HG03066 (cell line): ENCODE results near the gene LAMB4.
A peak's percentile ranks its signal among the peaks of the same experiment; 100 is the strongest.

Experiments
- ATAC-seq: cut with Tn5 transposase; IDR thresholded peaks from one replicate; pipeline ENCODE4 v1.9.1; 2021; ENCODE audit warnings: low read depth; ENCODE audit not compliant: unreplicated experiment

The LAMB4 gene

GRCh38 chr7:108142675-108143259, 12.6 kb upstream of the LAMB4 start:
- ATAC-seq, result no peak

- ATAC-seq, result no peak
These were observed 12.0 kb upstream of the LAMB4 start for GRCh38 chr7:108142180-108142579.

GRCh38 chr7:108140671-108141070, 10.5 kb upstream of the LAMB4 start:
- ATAC-seq, result no peak

GRCh38 chr7:108138911-108139310, 8.8 kb upstream of the LAMB4 start:
- ATAC-seq, result no peak

- no peak for ATAC-seq
These were observed 7.8 kb upstream of the LAMB4 start for GRCh38 chr7:108137993-108138392.

- no peak for ATAC-seq
These were observed 6.9 kb upstream of the LAMB4 start for GRCh38 chr7:108137040-108137439.

GRCh38 chr7:108136191-108136688, 6.1 kb upstream of the LAMB4 start:
- peak; percentile 37 for ATAC-seq

- ATAC-seq, result peak; percentile 95
These were observed 5.5 kb upstream of the LAMB4 start for GRCh38 chr7:108135446-108136190.

GRCh38 chr7:108134486-108134885, 4.3 kb upstream of the LAMB4 start:
- no peak for ATAC-seq

- no peak for ATAC-seq
These were observed 2.5 kb upstream of the LAMB4 start for GRCh38 chr7:108132551-108133265.

GRCh38 chr7:108129018-108129965, 869 bp downstream of the LAMB4 start:
- no peak for ATAC-seq

- no peak for ATAC-seq
These were observed 1.6 kb downstream of the LAMB4 start for GRCh38 chr7:108128514-108128913.

GRCh38 chr7:108127461-108127860, 2.7 kb downstream of the LAMB4 start:
- no peak for ATAC-seq

GRCh38 chr7:108124820-108125219, 5.3 kb downstream of the LAMB4 start:
- no peak for ATAC-seq

- no peak for ATAC-seq
These were observed 8.0 kb downstream of the LAMB4 start for GRCh38 chr7:108122181-108122580.

- ATAC-seq, result no peak
These were observed 9.2 kb downstream of the LAMB4 start for GRCh38 chr7:108120933-108121332.

- ATAC-seq, result no peak
These were observed 10.0 kb downstream of the LAMB4 start for GRCh38 chr7:108120196-108120595.

- ATAC-seq, result no peak
These were observed 11.2 kb downstream of the LAMB4 start for GRCh38 chr7:108118959-108119358.

GRCh38 chr7:108114117-108114841, 15.9 kb downstream of the LAMB4 start:
- ATAC-seq, result peak; percentile 86

GRCh38 chr7:108112683-108113082, 17.5 kb downstream of the LAMB4 start:
- ATAC-seq, result no peak
